Colonic mucosa (tissue), 4 donors: ENCODE data around the gene ZBTB7B. TPM values are rescaled to one million over a fixed set of nuclear protein-coding genes. Genes with fewer than 3 reads are reported as not detected.

Source experiments
- DNase-seq: peaks from one replicate; pipeline ENCODE4 v3.0.0-alpha.2; 2020
- H3K27ac ChIP-seq: fragments of 200-600 bp; one replicate; pipeline ENCODE4 v1.8.0; 2021
- H3K27me3 ChIP-seq: fragments of 200-600 bp; one replicate; pipeline ENCODE4 v1.8.0; 2021
- H3K36me3 ChIP-seq: fragments of 200-600 bp; one replicate; pipeline ENCODE4 v1.8.0; 2021
- H3K4me1 ChIP-seq: fragments of 200-600 bp; one replicate; pipeline ENCODE4 v1.8.0; 2021; ENCODE audit warnings: mild to moderate bottlenecking
- H3K4me3 ChIP-seq: fragments of 200-600 bp; one replicate; pipeline ENCODE4 v1.8.0; 2021
- H3K9ac ChIP-seq, 2 donors: one replicate each; pipeline ENCODE4 v1.7.0; 2013; ENCODE audit warnings: control low read depth in 2 of 2, low read depth in 2 of 2, low read length in 2 of 2
- H3K9me3 ChIP-seq: fragments of 200-600 bp; one replicate; pipeline ENCODE4 v1.8.0; 2021
- intact Hi-C: fragments of 100-400 bp; cut with DNase I; formaldehyde crosslinking; loops from one replicate; pipeline ENCODE4 v1.14.1; 2022
- total RNA-seq, 2 donors: library from RNA; stranded (reverse); fragmentation: NEBNext Ultra II Directional in 1 of 2; extraction: Animal tissue kit (Norgen Biotek cat#: 25700) in 1 of 2; gene quantifications; one replicate each; pipeline ENCODE4 v1.2.1, GENCODE V29; 2021
- TF ChIP-seq, protein P1 (sequence below): fragments of 200-600 bp; IDR thresholded peaks from one replicate; pipeline ENCODE4 v1.8.0; 2022; ENCODE audit warnings: antibody characterized with exemption, mild to moderate bottlenecking
- donor health status: healthy.
- donor health status: DM: no; HTN: no; CAD: no.
- donor health status: DM: no; HTN: no; CAD: no.

The ZBTB7B gene
- total RNA-seq, 2 donors from 2014 or later: 185 to 205 TPM

DNA sequence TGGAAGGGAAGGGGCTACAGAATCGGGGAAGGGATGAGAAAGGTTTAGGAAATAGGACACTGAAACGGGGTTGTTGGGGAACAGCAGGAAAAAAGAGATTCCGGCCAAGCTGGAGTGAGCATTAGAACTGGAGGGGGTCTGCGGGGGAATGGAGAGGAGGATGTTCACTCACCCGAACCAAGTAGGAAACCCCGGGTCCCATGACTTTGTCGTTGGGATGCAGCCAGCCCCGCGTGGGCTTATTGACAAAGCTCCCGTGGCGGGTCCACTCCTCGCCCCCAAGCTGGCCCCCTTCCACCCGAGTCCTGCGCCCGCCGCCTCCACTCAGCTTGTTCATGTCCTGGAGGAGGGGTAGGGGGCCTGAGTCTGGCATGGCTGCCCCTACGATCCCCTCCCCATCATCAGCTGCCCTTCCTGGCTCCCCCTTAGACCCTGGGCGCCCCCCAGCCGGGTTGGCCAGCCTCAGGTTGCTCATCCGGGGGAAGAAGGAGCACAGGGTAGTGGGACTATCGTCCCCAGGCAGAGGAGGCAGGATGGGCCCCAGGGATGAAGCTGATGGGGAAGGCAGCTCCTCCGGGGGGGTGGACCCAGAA is 32.6 kb upstream of the ZBTB7B start:
- H3K4me3 ChIP-seq: peak overlapping the region; percentile 28
- peaks cover 18% of the 10 kb centered on the region for H3K36me3 ChIP-seq
- peak overlapping the region; percentile 96 for H3K27ac ChIP-seq
- no peaks in the 10 kb centered on the region for H3K27me3 ChIP-seq
- H3K9ac ChIP-seq: peak overlapping the region; percentile 62 to 67
- TF ChIP-seq, protein P1, sequence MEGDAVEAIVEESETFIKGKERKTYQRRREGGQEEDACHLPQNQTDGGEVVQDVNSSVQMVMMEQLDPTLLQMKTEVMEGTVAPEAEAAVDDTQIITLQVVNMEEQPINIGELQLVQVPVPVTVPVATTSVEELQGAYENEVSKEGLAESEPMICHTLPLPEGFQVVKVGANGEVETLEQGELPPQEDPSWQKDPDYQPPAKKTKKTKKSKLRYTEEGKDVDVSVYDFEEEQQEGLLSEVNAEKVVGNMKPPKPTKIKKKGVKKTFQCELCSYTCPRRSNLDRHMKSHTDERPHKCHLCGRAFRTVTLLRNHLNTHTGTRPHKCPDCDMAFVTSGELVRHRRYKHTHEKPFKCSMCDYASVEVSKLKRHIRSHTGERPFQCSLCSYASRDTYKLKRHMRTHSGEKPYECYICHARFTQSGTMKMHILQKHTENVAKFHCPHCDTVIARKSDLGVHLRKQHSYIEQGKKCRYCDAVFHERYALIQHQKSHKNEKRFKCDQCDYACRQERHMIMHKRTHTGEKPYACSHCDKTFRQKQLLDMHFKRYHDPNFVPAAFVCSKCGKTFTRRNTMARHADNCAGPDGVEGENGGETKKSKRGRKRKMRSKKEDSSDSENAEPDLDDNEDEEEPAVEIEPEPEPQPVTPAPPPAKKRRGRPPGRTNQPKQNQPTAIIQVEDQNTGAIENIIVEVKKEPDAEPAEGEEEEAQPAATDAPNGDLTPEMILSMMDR: no peak
- no peaks in the 10 kb centered on the region for H3K9me3 ChIP-seq
- DNase-seq: no peak
- intact Hi-C loops: no loop called here
- H3K4me1 ChIP-seq: peaks cover 21% of the 10 kb centered on the region

DNA sequence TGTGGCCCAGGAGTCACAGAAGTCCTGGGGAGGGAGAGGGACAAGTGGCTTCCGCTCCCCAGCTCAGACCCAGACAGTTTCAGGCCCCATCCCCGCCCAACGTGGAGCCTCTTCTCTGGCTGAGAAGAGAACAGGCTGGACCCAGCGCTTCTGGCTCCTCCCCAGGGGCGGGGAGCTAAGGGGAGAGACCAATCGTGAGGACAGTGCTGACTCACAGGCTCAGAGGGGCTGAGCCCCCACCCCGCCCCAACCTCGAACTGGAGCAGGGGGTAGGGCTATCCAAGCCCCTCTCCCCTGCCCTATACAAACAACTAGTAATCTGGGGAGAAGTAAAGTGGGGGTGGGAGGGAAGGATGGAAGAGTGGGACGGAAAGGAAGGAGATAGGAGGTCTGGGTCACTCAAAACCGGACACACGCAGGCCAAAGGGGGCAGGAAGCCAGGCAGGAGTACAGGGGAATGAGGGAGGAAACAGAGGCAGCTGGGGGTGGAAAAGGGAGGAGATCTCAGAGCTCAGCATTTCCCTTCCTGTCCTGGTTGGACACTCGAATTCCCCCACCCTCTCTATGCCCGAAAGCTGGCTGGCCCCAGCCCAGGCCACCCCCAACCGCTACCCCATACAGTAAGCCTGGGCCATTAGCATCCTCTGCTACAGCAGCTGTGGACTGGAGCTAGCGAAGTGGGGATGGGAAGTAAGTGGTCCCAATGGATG is 31.8 kb upstream of the ZBTB7B start, which contains the start of gene SHC1:
Gene SHC1 (minus strand): TSS at position 117 of the 710 bp plus-strand sequence. CDS start 221 bp downstream, outside the sequence.
- peak; percentile 87 for DNase-seq
- peak within 1 kb of the TSS; percentile 28 for H3K4me3 ChIP-seq
- intact Hi-C loops: no loop called here

DNA sequence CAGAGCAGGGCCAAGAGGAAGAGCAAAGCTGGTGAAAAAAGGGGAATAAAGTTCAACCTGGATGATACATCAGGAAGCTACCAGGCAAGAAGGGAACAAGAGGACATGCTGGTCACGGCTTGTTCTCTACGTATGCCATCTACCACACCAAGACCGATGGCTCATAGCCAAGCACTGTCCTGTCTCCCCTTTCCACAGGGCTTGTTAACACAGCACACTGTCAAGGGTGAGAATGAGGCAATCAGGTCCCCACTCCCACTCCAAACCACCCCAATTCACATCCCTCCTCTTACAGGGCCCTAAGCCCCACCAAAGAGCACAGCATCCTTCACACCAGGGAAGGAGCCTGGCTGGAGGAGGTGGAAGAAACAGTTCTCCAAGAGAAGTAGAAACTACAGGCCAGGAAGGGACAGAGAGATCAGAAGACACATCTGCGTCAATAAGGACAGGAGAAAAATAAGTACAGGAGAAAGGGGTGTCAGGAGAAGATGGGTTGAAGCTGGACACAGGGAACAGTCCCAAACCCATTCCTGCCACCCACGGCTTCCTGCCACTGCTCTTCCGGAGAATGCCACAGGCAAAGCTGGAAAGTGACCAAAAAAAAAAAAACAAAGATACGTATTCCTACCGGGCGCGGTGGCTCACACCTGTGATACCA is 31.1 kb upstream of the ZBTB7B start:
- no peaks in the 10 kb centered on the region for H3K27me3 ChIP-seq
- H3K4me3 ChIP-seq: peak overlapping the region; percentile 28
- peak overlapping the region; percentile 96 for H3K27ac ChIP-seq
- H3K9me3 ChIP-seq: no peaks in the 10 kb centered on the region
- TF ChIP-seq, protein P1: no peak
- DNase-seq: peak; percentile 39
- peaks cover 4% of the 10 kb centered on the region for H3K36me3 ChIP-seq
- H3K9ac ChIP-seq: peak overlapping the region; percentile 44 to 52
- peaks cover 21% of the 10 kb centered on the region for H3K4me1 ChIP-seq
- intact Hi-C loops: no loop called here

More for the DNA sequence above, 31.8 kb upstream of the ZBTB7B start, which contains the start of gene SHC1:
- Histone ChIP-seq H3K27me3 (no peaks in the 10 kb centered on the region), H3K9ac (peak within 1 kb of the TSS; percentile 62 to 67), H3K9me3 (no peaks in the 10 kb centered on the region), H3K4me1 (peaks cover 21% of the 10 kb centered on the region), H3K36me3 (peaks cover 11% of the 10 kb centered on the region), H3K27ac (peak within 1 kb of the TSS; percentile 96)
- TF ChIP-seq, protein P1: no peak

DNA sequence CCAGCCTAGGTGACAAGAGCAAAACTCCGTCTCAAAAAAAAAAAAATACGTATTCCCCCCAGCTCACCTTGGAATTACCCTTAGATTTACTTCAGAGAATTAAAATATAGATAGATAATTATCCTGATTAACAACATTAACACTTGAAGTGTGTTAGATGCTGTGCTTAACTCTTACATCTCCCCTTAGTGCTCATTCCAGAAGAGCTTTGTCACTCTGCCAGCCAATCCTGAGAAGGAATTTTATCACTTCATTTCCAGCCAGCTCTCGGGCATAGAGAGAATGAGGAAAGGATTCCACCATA is 30.4 kb upstream of the ZBTB7B start:
- Histone ChIP-seq H3K9ac (peak overlapping the region in 1 of 2 donors; percentile 99), H3K27me3 (no peaks in the 10 kb centered on the region), H3K4me1 (peaks cover 21% of the 10 kb centered on the region), H3K4me3 (no peak overlapping the region), H3K9me3 (no peaks in the 10 kb centered on the region), H3K36me3 (no peaks in the 10 kb centered on the region), H3K27ac (peak overlapping the region; percentile 96)
- DNase-seq: no peak
- intact Hi-C loops: no loop called here
- TF ChIP-seq, protein P1: no peak

DNA sequence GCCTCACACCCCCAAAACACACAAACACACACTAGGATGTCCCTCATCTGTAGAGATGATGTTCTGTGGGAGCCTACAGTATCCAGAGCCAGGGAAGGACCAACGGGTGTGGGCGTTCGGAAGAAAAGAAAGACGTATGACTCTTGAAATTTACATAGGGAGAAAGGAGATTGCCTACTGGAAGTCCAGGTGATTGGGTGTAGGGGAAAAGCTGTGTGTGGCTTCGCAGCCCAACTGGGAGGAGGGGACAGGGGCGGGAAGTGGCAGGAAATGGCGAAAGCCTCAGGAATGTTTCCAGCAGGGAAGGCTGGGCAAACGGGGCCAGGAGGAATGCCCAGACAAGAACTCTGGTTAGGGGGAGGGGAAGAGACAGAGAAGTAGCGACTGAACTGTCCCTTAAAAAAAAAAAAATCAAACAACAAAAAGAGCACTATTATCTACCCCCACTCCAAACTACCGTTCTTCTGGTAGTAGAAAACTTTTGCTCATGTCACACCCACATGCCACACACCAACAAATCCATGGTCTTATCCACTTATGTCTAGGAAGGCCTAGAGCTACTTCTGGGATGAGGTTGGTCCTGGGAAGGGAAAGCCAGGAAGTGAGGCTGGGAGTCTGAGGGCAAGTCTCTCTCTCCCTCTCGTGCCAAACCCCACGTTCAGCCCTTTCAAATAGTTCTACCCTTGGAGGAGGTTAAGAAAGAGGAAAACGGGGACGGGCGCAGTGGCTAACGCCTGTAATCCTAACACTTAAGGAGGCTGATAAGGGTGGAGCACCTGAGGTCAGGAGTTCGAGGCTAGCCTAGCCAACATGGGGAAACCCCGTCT is 29.9 kb upstream of the ZBTB7B start:
- TF ChIP-seq, protein P1: no peak
- H3K27me3 ChIP-seq: no peaks in the 10 kb centered on the region
- intact Hi-C loops: no loop called here
- peak overlapping the region; percentile 51 for H3K4me3 ChIP-seq
- H3K9me3 ChIP-seq: no peaks in the 10 kb centered on the region
- peak overlapping the region; percentile 28 to 99 for H3K9ac ChIP-seq
- DNase-seq: peak; percentile 70
- peak overlapping the region; percentile 96 for H3K27ac ChIP-seq
- peaks cover 21% of the 10 kb centered on the region for H3K4me1 ChIP-seq
- no peaks in the 10 kb centered on the region for H3K36me3 ChIP-seq
